Measurements from ENCODE around the gene CDC23.
"Not testable (repeated sequence)": the region's sequence is repeated elsewhere in the genome, so short reads cannot be mapped to it uniquely, and the experiment has no call there.

Gene CDC23

GRCh38 chr5:138182808-138183207 is 30.3 kb downstream of the CDC23 start:
- H3K27ac Mint-ChIP-seq, result no peak overlapping the region
- no peak overlapping the region for H3K4me3 Mint-ChIP-seq
- no peaks in the 10 kb centered on the region for H3K27me3 Mint-ChIP-seq
- H3K9me3 Mint-ChIP-seq, result no peaks in the 10 kb centered on the region
- peaks cover 2 to 4% of the 10 kb centered on the region in 2 donors for H3K4me1 Mint-ChIP-seq (ENCODE audit: low read depth in 2 of 2)
- ATAC-seq (replicated peaks) (no peak), DNase-seq (no peak)
- H3K36me3 Mint-ChIP-seq (ENCODE audit: insufficient read depth), result peaks cover 9% of the 10 kb centered on the region

GRCh38 chr5:138180841-138181240 is 32.3 kb downstream of the CDC23 start:
- H3K4me3 Mint-ChIP-seq, result no peak overlapping the region
- peaks cover 4 to 7% of the 10 kb centered on the region in 2 donors for H3K4me1 Mint-ChIP-seq (ENCODE audit: low read depth in 2 of 2)
- ATAC-seq (replicated peaks) (no peak), DNase-seq (no peak)
- peaks cover 16% of the 10 kb centered on the region for H3K36me3 Mint-ChIP-seq (ENCODE audit: insufficient read depth)
- no peak overlapping the region for H3K27ac Mint-ChIP-seq
- H3K9me3 Mint-ChIP-seq, result no peaks in the 10 kb centered on the region
- no peaks in the 10 kb centered on the region for H3K27me3 Mint-ChIP-seq

GRCh38 chr5:138180183-138180782 is 32.8 kb downstream of the CDC23 start:
- Mint-ChIP-seq H3K4me1 (ENCODE audit: low read depth in 2 of 2) (peaks cover 4 to 7% of the 10 kb centered on the region in 2 donors), H3K27me3 (no peaks in the 10 kb centered on the region), H3K4me3 (peak overlapping the region in 1 of 2 donors; percentile 54), H3K36me3 (ENCODE audit: insufficient read depth) (peaks cover 21% of the 10 kb centered on the region), H3K27ac (no peak overlapping the region), H3K9me3 (no peaks in the 10 kb centered on the region)
- DNase-seq (peak in 1 of 3 experiments; percentile 15), ATAC-seq (replicated peaks) (no peak)

- no peak overlapping the region for H3K27ac Mint-ChIP-seq
- H3K4me3 Mint-ChIP-seq, result no peak overlapping the region
- H3K27me3 Mint-ChIP-seq, result no peaks in the 10 kb centered on the region
- H3K9me3 Mint-ChIP-seq, result no peaks in the 10 kb centered on the region
- ATAC-seq (replicated peaks) (no peak), DNase-seq (no peak)
- peaks cover 29% of the 10 kb centered on the region for H3K36me3 Mint-ChIP-seq (ENCODE audit: insufficient read depth)
- H3K4me1 Mint-ChIP-seq (ENCODE audit: low read depth in 2 of 2), result peaks cover 4 to 7% of the 10 kb centered on the region in 2 donors
These were observed 33.8 kb downstream of the CDC23 start for GRCh38 chr5:138179277-138179857.

- Mint-ChIP-seq H3K36me3 (ENCODE audit: insufficient read depth) (peaks cover 34% of the 10 kb centered on the region), H3K27me3 (no peaks in the 10 kb centered on the region), H3K9me3 (no peaks in the 10 kb centered on the region), H3K4me3 (peak within 1 kb of the TSS in 1 of 2 donors; percentile 54), H3K4me1 (ENCODE audit: low read depth in 2 of 2) (peaks cover 4 to 7% of the 10 kb centered on the region in 2 donors), H3K27ac (no peak within 1 kb of the TSS)
- DNase-seq (peak; percentile 83 to 89 (median 85)), ATAC-seq (replicated peaks) (peak; percentile 87)
These were observed 34.4 kb downstream of the CDC23 start, which contains the start of the genes BRD8 and KIF20A for GRCh38 chr5:138178516-138179276. TSS of gene BRD8 (minus strand) at chr5:138178630. CDS start at chr5:138178614, 16 bp downstream. TSS of gene KIF20A (plus strand) at chr5:138179112. CDS start at chr5:138179681, 569 bp downstream.

GRCh38 chr5:138177941-138178515 is 35.1 kb downstream of the CDC23 start:
- H3K27ac Mint-ChIP-seq, result no peak overlapping the region
- H3K9me3 Mint-ChIP-seq, result no peaks in the 10 kb centered on the region
- H3K36me3 Mint-ChIP-seq (ENCODE audit: insufficient read depth), result peaks cover 39% of the 10 kb centered on the region
- H3K27me3 Mint-ChIP-seq, result no peaks in the 10 kb centered on the region
- peak in 1 of 3 experiments; percentile 2 for DNase-seq
- peaks cover 4 to 7% of the 10 kb centered on the region in 2 donors for H3K4me1 Mint-ChIP-seq (ENCODE audit: low read depth in 2 of 2)
- peak; percentile 19 for ATAC-seq (replicated peaks)
- no peak overlapping the region for H3K4me3 Mint-ChIP-seq

- Mint-ChIP-seq H3K4me3 (no peak overlapping the region), H3K4me1 (ENCODE audit: low read depth in 2 of 2) (peaks cover 1 to 4% of the 10 kb centered on the region in 2 donors), H3K27me3 (no peaks in the 10 kb centered on the region), H3K27ac (no peak overlapping the region), H3K9me3 (no peaks in the 10 kb centered on the region), H3K36me3 (ENCODE audit: insufficient read depth) (peaks cover 96% of the 10 kb centered on the region)
- DNase-seq, result no peak
- ATAC-seq (replicated peaks), result no peak
These were observed 42.8 kb downstream of the CDC23 start for GRCh38 chr5:138170299-138170698.

GRCh38 chr5:138169124-138169523 is 44.0 kb downstream of the CDC23 start:
- Mint-ChIP-seq H3K4me3 (no peak overlapping the region), H3K9me3 (no peaks in the 10 kb centered on the region), H3K4me1 (ENCODE audit: low read depth in 2 of 2) (peaks cover 3 to 5% of the 10 kb centered on the region in 2 donors), H3K27ac (no peak overlapping the region), H3K36me3 (ENCODE audit: insufficient read depth) (peaks cover 97% of the 10 kb centered on the region), H3K27me3 (no peaks in the 10 kb centered on the region)
- DNase-seq, result no peak
- no peak for ATAC-seq (replicated peaks)

GRCh38 chr5:138163721-138164120 is 49.4 kb downstream of the CDC23 start:
- H3K36me3 Mint-ChIP-seq (ENCODE audit: insufficient read depth), result peaks cover 97% of the 10 kb centered on the region
- no peak for ATAC-seq (replicated peaks)
- H3K9me3 Mint-ChIP-seq, result no peaks in the 10 kb centered on the region
- no peaks in the 10 kb centered on the region for H3K27me3 Mint-ChIP-seq
- DNase-seq, result no peak
- H3K27ac Mint-ChIP-seq, result no peak overlapping the region
- no peak overlapping the region for H3K4me3 Mint-ChIP-seq
- H3K4me1 Mint-ChIP-seq (ENCODE audit: low read depth in 2 of 2), result peaks cover 3 to 4% of the 10 kb centered on the region in 2 donors

- Mint-ChIP-seq H3K27me3 (no peaks in the 10 kb centered on the region), H3K9me3 (no peaks in the 10 kb centered on the region), H3K4me1 (ENCODE audit: low read depth in 2 of 2) (peaks cover 1 to 4% of the 10 kb centered on the region in 2 donors), H3K27ac (no peak overlapping the region), H3K36me3 (ENCODE audit: insufficient read depth) (peaks cover 92% of the 10 kb centered on the region), H3K4me3 (no peak overlapping the region)
- no peak for DNase-seq
- ATAC-seq (replicated peaks), result no peak
These were observed 52.4 kb downstream of the CDC23 start for GRCh38 chr5:138160706-138161105.

- no peak overlapping the region for H3K4me3 Mint-ChIP-seq
- no peaks in the 10 kb centered on the region for H3K9me3 Mint-ChIP-seq
- peak overlapping the region; percentile 30 to 66 for H3K27ac Mint-ChIP-seq
- ATAC-seq (replicated peaks) (no peak), DNase-seq (no peak)
- peaks cover 0 to 4% of the 10 kb centered on the region in 2 donors for H3K4me1 Mint-ChIP-seq (ENCODE audit: low read depth in 2 of 2)
- no peaks in the 10 kb centered on the region for H3K27me3 Mint-ChIP-seq
- H3K36me3 Mint-ChIP-seq (ENCODE audit: insufficient read depth), result peaks cover 82% of the 10 kb centered on the region
These were observed 53.5 kb downstream of the CDC23 start for GRCh38 chr5:138159666-138160065.

- no peaks in the 10 kb centered on the region for H3K27me3 Mint-ChIP-seq
- peaks cover 62% of the 10 kb centered on the region for H3K36me3 Mint-ChIP-seq (ENCODE audit: insufficient read depth)
- no peak overlapping the region for H3K27ac Mint-ChIP-seq
- H3K9me3 Mint-ChIP-seq, result no peaks in the 10 kb centered on the region
- ATAC-seq (replicated peaks) (no peak), DNase-seq (no peak)
- H3K4me3 Mint-ChIP-seq, result no peak overlapping the region
- H3K4me1 Mint-ChIP-seq (ENCODE audit: low read depth in 2 of 2), result no peaks in the 10 kb centered on the region
These were observed 55.5 kb downstream of the CDC23 start for GRCh38 chr5:138157626-138158025.

- not testable (repeated sequence) for DNase-seq, H3K27ac Mint-ChIP-seq
These were observed 57.1 kb downstream of the CDC23 start for GRCh38 chr5:138155977-138156376.

More at GRCh38 chr5:138155977-138156376, 57.1 kb downstream of the CDC23 start:
- ATAC-seq (replicated peaks); H3K27me3 Mint-ChIP-seq; H3K4me3 Mint-ChIP-seq; H3K4me1 Mint-ChIP-seq (ENCODE audit: low read depth in 2 of 2); H3K9me3 Mint-ChIP-seq: not testable (repeated sequence)
- peaks cover 47% of the 10 kb centered on the region for H3K36me3 Mint-ChIP-seq (ENCODE audit: insufficient read depth)

All from effector memory CD8-positive, alpha-beta T cell (primary cell).